Muscle of arm (tissue), 12 donors: ENCODE results near the gene DLG2. TPM values are rescaled to one million over a fixed set of nuclear protein-coding genes. Genes with fewer than 3 reads are reported as not detected.

Source experiments
- DNase-seq: peaks from one replicate; pipeline ENCODE4 v3.0.0-alpha.2; 2013
- polyA plus RNA-seq, 12 donors: library from polyadenylated mRNA; unstranded; fragments of 120-200 nt; gene quantifications; one replicate each; pipeline ENCODE4 v1.2.1, GENCODE V29; 2013; ENCODE audit not compliant: insufficient read length in 12 of 12

The DLG2 gene
- polyA plus RNA-seq, 12 donors = 8.3 to 18.2 (median 14.0) TPM; not detected in 1

- no peak for DNase-seq
These were observed 1702.2 kb downstream of the DLG2 start for GRCh38 chr11:83924795-83925542.

GRCh38 chr11:83923961-83924360 is 1703.2 kb downstream of the DLG2 start:
- no peak for DNase-seq

- no peak for DNase-seq
These were observed 1704.2 kb downstream of the DLG2 start for GRCh38 chr11:83922953-83923352.

GRCh38 chr11:83922318-83922717 is 1704.8 kb downstream of the DLG2 start:
- DNase-seq = no peak

GRCh38 chr11:83921447-83922192 is 1705.5 kb downstream of the DLG2 start:
- no peak for DNase-seq

GRCh38 chr11:83918476-83918875 is 1708.7 kb downstream of the DLG2 start:
- DNase-seq = no peak

GRCh38 chr11:83914995-83915394 is 1712.1 kb downstream of the DLG2 start:
- DNase-seq = no peak

- DNase-seq = no peak
These were observed 1717.3 kb downstream of the DLG2 start for GRCh38 chr11:83909579-83910534.

GRCh38 chr11:83908298-83908856 is 1718.8 kb downstream of the DLG2 start:
- no peak for DNase-seq

GRCh38 chr11:83895516-83895915 is 1731.6 kb downstream of the DLG2 start:
- no peak for DNase-seq

- no peak for DNase-seq
These were observed 1745.7 kb downstream of the DLG2 start for GRCh38 chr11:83881428-83881827.

GRCh38 chr11:83871054-83871453 is 1756.1 kb downstream of the DLG2 start:
- no peak for DNase-seq

- no peak for DNase-seq
These were observed 1760.5 kb downstream of the DLG2 start for GRCh38 chr11:83866655-83867054.

- DNase-seq = no peak
These were observed 1761.3 kb downstream of the DLG2 start for GRCh38 chr11:83865636-83866461.

- no peak for DNase-seq
These were observed 1762.6 kb downstream of the DLG2 start for GRCh38 chr11:83864412-83865057.

GRCh38 chr11:83863272-83863671 is 1763.9 kb downstream of the DLG2 start:
- DNase-seq = no peak

GRCh38 chr11:83862691-83863090 is 1764.5 kb downstream of the DLG2 start:
- DNase-seq = peak; percentile 2

- DNase-seq = no peak
These were observed 1765.1 kb downstream of the DLG2 start for GRCh38 chr11:83862033-83862432.

GRCh38 chr11:83858694-83859093 is 1768.5 kb downstream of the DLG2 start:
- no peak for DNase-seq

GRCh38 chr11:83855237-83855636 is 1771.9 kb downstream of the DLG2 start:
- no peak for DNase-seq
